ENCODE measurements around the gene TIGD3. TPM values are rescaled to one million over a fixed set of nuclear protein-coding genes. Genes with fewer than 3 reads are reported as not detected.

Gene TIGD3
- total RNA-seq, 1 donor from 2014 or later: 0.43 TPM

DNA sequence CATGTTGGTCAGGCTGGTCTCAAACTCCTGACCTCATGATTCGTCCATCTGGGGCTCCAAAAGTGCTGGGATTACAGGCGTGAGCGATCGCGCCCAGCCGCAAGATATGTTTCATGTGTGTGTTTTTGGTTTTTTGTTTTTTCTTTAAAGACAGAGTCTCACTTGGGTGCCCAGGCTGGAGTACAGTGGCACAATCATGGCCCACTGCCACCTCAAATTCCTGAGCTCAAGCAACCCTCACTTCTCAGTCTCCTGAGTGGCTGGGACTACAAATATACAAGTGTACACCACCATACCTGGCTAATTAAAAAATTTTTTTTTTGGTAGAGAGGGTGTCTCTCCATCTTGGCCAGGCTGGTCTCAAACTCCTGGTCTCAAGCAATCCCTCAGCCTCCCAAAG lies 8.4 kb downstream of the TIGD3 start:
- TF ChIP-seq CTCF (IDR thresholded peaks at IDR 0.05): no peak
- Histone ChIP-seq H3K9me3 (no peaks in the 10 kb centered on the region), H3K27me3 (no peaks in the 10 kb centered on the region), H3K36me3 (no peaks in the 10 kb centered on the region), H3K4me3 (no peak overlapping the region), H3K4me1 (peaks cover 9% of the 10 kb centered on the region), H3K27ac (peak overlapping the region; percentile 42)
- no peak for ATAC-seq
- DNase-seq: no peak
- intact Hi-C loops (cut with DNase I): no loop called here

GRCh38 chr11:65363770-65364169 lies 9.2 kb downstream of the TIGD3 start:
- TF ChIP-seq CTCF (IDR thresholded peaks at IDR 0.05): no peak
- DNase-seq (no peak), ATAC-seq (no peak)
- Histone ChIP-seq H3K27ac (no peak overlapping the region), H3K4me1 (peaks cover 9% of the 10 kb centered on the region), H3K36me3 (no peaks in the 10 kb centered on the region), H3K27me3 (no peaks in the 10 kb centered on the region), H3K9me3 (no peaks in the 10 kb centered on the region), H3K4me3 (no peak overlapping the region)
- intact Hi-C loops (cut with DNase I): no loop called here

GRCh38 chr11:65366340-65366773 lies 11.8 kb downstream of the TIGD3 start:
- Histone ChIP-seq H3K27me3 (no peaks in the 10 kb centered on the region), H3K9me3 (no peaks in the 10 kb centered on the region), H3K27ac (no peak overlapping the region), H3K36me3 (no peaks in the 10 kb centered on the region), H3K4me1 (peaks cover 9% of the 10 kb centered on the region), H3K4me3 (no peak overlapping the region)
- peak; percentile 82 for TF ChIP-seq CTCF (IDR thresholded peaks at IDR 0.05)
- intact Hi-C loops (cut with DNase I): no loop called here
- ATAC-seq (peak; percentile 87), DNase-seq (no peak)

- intact Hi-C loops (cut with DNase I): loop anchor here (10.0 kb wide), 2 partner anchors 84 to 144 kb away; no protein-coding TSS in a partner anchor
- ATAC-seq (no peak), DNase-seq (no peak)
- no peaks in the 10 kb centered on the region for H3K27me3 ChIP-seq
- peak overlapping the region; percentile 33 for H3K27ac ChIP-seq
- no peak overlapping the region for H3K4me3 ChIP-seq
- no peaks in the 10 kb centered on the region for H3K36me3 ChIP-seq
- peaks cover 4% of the 10 kb centered on the region for H3K4me1 ChIP-seq
- no peaks in the 10 kb centered on the region for H3K9me3 ChIP-seq
- TF ChIP-seq CTCF (IDR thresholded peaks at IDR 0.05): no peak
These were observed 16.1 kb downstream of the TIGD3 start for GRCh38 chr11:65370659-65371049.

GRCh38 chr11:65373839-65374580 lies 19.5 kb downstream of the TIGD3 start:
- no peaks in the 10 kb centered on the region for H3K36me3 ChIP-seq
- TF ChIP-seq CTCF (IDR thresholded peaks at IDR 0.05): no peak
- DNase-seq: no peak
- H3K4me3 ChIP-seq: no peak overlapping the region
- H3K9me3 ChIP-seq: no peaks in the 10 kb centered on the region
- intact Hi-C loops (cut with DNase I): loop anchor here (10.0 kb wide), 2 partner anchors 81 to 141 kb away; no protein-coding TSS in a partner anchor
- no peaks in the 10 kb centered on the region for H3K27me3 ChIP-seq
- peaks cover 4% of the 10 kb centered on the region for H3K4me1 ChIP-seq
- ATAC-seq: no peak
- no peak overlapping the region for H3K27ac ChIP-seq

Data from upper lobe of right lung (tissue), 1 donor.